Measurements from ENCODE around the gene CHN1.

Gene CHN1

GRCh38 chr2:174756743-174757142 is 248.4 kb downstream of the CHN1 start:
- no peak for TF ChIP-seq POLR2AphosphoS5 (IDR thresholded peaks at IDR 0.05; ENCODE audit: low read depth, low read length)
- TF ChIP-seq, protein P1, sequence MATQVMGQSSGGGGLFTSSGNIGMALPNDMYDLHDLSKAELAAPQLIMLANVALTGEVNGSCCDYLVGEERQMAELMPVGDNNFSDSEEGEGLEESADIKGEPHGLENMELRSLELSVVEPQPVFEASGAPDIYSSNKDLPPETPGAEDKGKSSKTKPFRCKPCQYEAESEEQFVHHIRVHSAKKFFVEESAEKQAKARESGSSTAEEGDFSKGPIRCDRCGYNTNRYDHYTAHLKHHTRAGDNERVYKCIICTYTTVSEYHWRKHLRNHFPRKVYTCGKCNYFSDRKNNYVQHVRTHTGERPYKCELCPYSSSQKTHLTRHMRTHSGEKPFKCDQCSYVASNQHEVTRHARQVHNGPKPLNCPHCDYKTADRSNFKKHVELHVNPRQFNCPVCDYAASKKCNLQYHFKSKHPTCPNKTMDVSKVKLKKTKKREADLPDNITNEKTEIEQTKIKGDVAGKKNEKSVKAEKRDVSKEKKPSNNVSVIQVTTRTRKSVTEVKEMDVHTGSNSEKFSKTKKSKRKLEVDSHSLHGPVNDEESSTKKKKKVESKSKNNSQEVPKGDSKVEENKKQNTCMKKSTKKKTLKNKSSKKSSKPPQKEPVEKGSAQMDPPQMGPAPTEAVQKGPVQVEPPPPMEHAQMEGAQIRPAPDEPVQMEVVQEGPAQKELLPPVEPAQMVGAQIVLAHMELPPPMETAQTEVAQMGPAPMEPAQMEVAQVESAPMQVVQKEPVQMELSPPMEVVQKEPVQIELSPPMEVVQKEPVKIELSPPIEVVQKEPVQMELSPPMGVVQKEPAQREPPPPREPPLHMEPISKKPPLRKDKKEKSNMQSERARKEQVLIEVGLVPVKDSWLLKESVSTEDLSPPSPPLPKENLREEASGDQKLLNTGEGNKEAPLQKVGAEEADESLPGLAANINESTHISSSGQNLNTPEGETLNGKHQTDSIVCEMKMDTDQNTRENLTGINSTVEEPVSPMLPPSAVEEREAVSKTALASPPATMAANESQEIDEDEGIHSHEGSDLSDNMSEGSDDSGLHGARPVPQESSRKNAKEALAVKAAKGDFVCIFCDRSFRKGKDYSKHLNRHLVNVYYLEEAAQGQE (IDR thresholded peaks at IDR 0.05; ENCODE audit: insufficient read depth in 1 of 2, low read depth in 2 of 2, low read length in 2 of 2): no peak
- no peak for TF ChIP-seq FOXP2 (optimal IDR thresholded peaks at IDR 0.05; ENCODE audit: borderline replicate concordance, extremely low read depth, extremely low read length, insufficient read depth)
- no peak for TF ChIP-seq SIN3A (IDR thresholded peaks at IDR 0.05; ENCODE audit: borderline replicate concordance, insufficient read depth, low read length)
- TF ChIP-seq TAF1 (IDR thresholded peaks at IDR 0.05; ENCODE audit: borderline replicate concordance, insufficient read depth, low read length): no peak

GRCh38 chr2:174753038-174753633 is 252.0 kb downstream of the CHN1 start:
- TF ChIP-seq POLR2AphosphoS5 (IDR thresholded peaks at IDR 0.05; ENCODE audit: low read depth, low read length): no peak
- no peak for TF ChIP-seq TAF1 (IDR thresholded peaks at IDR 0.05; ENCODE audit: borderline replicate concordance, insufficient read depth, low read length)
- TF ChIP-seq, protein P1 (IDR thresholded peaks at IDR 0.05; ENCODE audit: insufficient read depth in 1 of 2, low read depth in 2 of 2, low read length in 2 of 2): no peak
- no peak for TF ChIP-seq FOXP2 (optimal IDR thresholded peaks at IDR 0.05; ENCODE audit: borderline replicate concordance, extremely low read depth, extremely low read length, insufficient read depth)
- TF ChIP-seq SIN3A (IDR thresholded peaks at IDR 0.05; ENCODE audit: borderline replicate concordance, insufficient read depth, low read length): no peak

GRCh38 chr2:174752403-174753037 is 252.7 kb downstream of the CHN1 start:
- no peak for TF ChIP-seq TAF1 (IDR thresholded peaks at IDR 0.05; ENCODE audit: borderline replicate concordance, insufficient read depth, low read length)
- TF ChIP-seq SIN3A (IDR thresholded peaks at IDR 0.05; ENCODE audit: borderline replicate concordance, insufficient read depth, low read length): no peak
- no peak for TF ChIP-seq FOXP2 (optimal IDR thresholded peaks at IDR 0.05; ENCODE audit: borderline replicate concordance, extremely low read depth, extremely low read length, insufficient read depth)
- TF ChIP-seq, protein P1 (IDR thresholded peaks at IDR 0.05; ENCODE audit: insufficient read depth in 1 of 2, low read depth in 2 of 2, low read length in 2 of 2): no peak
- TF ChIP-seq POLR2AphosphoS5 (IDR thresholded peaks at IDR 0.05; ENCODE audit: low read depth, low read length): no peak

- TF ChIP-seq, protein P1 (IDR thresholded peaks at IDR 0.05; ENCODE audit: insufficient read depth in 1 of 2, low read depth in 2 of 2, low read length in 2 of 2): no peak
- TF ChIP-seq POLR2AphosphoS5 (IDR thresholded peaks at IDR 0.05; ENCODE audit: low read depth, low read length): no peak
- no peak for TF ChIP-seq TAF1 (IDR thresholded peaks at IDR 0.05; ENCODE audit: borderline replicate concordance, insufficient read depth, low read length)
- no peak for TF ChIP-seq SIN3A (IDR thresholded peaks at IDR 0.05; ENCODE audit: borderline replicate concordance, insufficient read depth, low read length)
- no peak for TF ChIP-seq FOXP2 (optimal IDR thresholded peaks at IDR 0.05; ENCODE audit: borderline replicate concordance, extremely low read depth, extremely low read length, insufficient read depth)
Observed at GRCh38 chr2:174750923-174751441, 254.2 kb downstream of the CHN1 start.
